Stromal cell of bone marrow (primary cell): ENCODE measurements around the gene DOP1B.
"Not testable (repeated sequence)": the region's sequence is repeated elsewhere in the genome, so short reads cannot be mapped to it uniquely, and the experiment has no call there.

Experiments
- DNase-seq: peaks from one replicate; pipeline ENCODE4 v3.0.0-alpha.2; 2012; ENCODE audit warnings: low read depth

The DOP1B gene

DNA sequence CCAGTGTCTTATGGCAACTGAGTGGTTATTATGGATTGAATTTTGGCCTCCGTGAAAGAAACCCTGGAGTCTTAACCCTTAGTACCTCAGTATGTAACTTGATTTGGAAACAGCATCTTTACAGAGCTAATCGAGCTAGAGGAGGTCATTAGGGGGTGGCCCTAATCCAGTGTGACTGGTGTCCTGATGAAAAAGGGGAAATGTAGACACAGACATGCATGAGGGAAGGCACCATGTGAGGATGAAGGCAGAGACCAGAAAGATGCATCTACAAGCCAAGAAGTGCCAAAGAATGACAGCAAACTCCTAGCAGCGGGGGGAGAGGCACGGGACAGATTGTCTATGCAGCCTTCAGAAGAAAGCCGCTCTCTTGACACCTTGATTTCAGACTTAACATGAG is 14.7 kb downstream of the DOP1B start:
- no peak for DNase-seq

DNA sequence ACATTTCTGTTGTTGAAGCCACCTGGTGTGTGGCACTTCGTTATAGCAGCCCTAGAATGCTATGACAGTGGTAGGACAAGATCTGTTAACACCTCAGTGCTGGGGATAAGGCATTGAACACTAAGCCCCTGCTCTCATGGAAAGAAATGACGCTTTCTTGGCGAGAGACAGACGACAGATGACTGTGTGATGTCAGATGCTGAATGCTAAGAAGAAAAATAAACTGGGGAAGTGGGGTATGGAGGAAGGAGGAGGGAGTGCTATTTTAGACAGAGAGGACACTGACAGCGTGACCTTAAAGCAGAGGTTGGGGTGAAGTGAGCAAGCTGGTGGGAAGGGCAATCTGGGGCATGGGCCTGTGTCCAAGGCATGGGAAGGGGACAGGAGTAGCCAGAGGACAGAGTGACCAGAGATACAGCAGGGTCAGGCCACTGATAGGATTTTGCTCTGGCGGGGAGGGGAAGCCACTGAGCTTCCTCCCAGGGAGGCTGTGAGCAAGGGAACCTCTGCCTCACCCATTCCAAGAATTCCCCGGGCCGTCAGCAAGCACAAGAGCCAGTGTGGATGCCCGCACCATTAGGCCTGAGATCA is 15.2 kb downstream of the DOP1B start:
- DNase-seq: no peak

DNA sequence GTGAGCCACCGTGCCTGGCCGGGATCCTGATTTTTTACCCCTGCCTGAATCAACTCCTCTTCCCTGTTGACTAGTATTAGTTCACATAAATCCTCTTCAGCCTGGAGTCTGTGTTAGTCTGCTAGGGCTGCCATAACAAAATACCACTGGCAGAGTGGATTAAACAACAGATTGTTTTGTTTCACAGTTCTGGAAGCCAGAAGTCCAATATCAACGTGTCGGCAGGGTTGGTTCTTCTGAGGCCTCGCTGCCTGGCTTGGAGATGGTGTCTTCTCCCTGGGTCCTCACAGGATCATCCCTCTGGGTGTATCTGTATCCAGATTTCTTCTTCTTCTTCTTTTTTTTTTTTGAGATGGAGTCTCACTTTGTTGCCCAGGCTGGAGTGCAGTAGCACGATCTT is 18.2 kb downstream of the DOP1B start:
- no peak for DNase-seq

DNA sequence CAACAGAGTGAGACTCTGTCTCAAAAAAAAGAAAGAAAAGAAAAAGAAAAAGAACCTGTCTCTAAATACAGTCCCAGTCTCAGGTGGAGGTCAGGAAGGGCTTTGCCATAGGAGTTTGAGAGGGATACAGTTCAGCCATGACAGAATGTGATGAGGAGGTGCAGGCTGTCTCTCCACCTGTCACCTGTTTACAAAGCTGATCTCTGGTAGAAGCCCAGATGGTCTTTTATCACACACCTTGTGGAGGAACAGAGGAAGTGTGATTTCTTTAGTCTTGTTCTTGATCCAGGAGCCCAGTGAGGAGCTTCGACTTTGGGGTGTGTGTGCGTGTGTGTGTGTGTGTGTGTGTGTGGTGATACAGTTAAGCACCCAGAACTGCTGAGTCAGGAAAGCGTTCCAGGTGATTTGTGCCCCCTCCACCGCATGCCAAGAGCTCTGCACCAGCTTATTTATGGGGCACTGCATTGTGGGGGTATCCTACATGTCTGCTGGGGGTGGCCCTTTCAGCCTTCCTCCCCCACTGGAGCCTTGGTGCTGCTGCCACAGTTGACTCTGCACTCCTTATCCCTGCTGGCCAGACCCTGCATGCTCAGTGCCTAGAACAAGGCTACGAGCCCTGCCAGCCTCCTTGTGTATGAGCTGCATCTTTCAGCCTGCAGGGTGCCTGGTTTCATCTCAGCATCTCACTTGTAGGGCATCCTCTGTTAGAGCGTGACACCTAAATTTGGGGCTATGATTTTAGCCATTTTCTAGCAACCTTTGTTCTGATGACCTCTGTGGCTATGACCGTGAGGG is 19.3 kb downstream of the DOP1B start:
- no peak for DNase-seq

DNA sequence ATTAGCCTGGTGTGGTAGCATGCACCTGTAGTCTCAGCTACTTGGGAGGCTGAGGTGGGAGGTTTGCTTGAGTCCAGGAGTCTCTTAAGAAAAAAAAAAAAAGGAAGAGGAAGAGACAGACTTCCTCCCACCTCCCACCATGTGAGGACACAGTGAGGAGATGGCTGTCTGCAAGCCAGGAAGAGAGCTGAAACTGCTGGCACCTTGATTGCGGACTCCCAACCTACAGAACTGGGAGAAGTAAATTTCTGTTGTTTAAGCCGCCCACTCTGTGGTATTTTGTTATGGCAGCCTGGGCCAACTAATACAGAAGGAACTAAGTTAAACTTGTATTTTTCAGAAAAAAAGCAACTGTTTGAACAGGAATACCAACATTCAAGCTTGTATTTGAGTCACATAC is 21.7 kb downstream of the DOP1B start:
- DNase-seq: no peak

DNA sequence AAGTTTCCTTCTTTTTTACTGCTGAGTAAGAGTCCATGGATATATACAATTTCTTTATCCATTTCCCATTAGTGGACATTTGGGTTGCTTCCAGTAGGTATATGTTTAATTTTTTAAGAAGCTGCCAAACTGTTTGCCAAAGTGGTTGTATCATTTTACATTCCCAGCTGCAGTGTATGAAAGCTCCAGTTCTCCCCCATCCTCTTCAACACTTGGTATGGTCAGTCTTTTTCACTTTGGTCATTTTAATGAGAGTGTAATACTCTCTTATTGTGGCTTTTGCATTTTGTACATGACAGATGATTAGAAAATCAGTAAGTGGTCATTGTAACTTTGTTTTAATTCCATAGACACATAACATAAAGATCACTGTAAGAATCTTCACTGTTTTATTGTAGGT is 22.5 kb downstream of the DOP1B start:
- DNase-seq: no peak

DNA sequence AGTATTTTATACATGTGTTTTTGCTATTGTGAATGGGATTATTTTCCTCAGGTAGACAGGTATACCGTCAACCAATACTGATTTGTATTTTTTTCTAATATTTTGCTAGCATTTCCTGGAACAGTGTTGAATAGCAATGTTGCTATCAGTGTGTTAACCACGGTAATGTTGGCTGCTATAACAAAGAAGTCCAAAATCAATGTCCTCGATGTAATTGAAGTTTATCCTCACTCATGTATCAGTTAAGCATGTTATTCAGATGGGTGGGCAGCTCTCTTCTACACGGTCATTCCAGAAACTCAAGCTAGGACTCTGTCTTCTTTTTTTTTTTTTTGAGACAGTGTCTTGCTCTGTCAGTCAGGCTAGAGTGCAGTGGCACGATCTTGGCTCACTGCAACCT is 24.3 kb downstream of the DOP1B start:
- no peak for DNase-seq

DNA sequence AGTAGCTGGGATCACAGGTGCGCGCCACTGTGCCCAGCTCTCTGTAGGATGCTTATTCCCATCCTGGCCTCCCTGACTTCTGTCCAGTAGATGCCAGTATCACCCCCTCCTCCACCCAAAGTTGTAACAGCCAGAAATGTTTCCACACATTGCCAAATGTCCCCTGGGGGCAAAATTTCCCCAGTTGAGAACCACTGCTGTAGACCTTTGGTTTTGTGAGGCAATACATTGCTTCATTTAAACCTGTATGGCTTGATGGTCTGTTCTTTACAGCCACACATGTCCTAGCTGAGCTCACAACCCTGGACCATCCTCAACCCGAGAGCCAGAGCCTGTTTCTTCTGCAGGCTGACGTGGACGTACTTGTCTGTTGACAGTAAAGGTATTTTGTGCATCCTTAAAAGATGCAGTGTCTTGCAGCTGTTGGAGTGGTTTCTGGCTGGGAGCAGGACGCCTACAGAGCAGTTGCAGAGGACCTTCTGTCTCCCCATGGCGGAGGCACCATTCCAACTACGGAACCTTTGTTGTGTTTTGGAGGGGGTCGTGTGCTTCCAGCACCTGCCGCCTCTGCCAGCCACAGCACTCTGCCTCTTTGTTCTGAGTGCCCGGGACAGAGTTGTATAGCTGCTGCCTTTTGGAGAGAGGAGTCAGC is 26.6 kb downstream of the DOP1B start:
- no peak for DNase-seq

DNA sequence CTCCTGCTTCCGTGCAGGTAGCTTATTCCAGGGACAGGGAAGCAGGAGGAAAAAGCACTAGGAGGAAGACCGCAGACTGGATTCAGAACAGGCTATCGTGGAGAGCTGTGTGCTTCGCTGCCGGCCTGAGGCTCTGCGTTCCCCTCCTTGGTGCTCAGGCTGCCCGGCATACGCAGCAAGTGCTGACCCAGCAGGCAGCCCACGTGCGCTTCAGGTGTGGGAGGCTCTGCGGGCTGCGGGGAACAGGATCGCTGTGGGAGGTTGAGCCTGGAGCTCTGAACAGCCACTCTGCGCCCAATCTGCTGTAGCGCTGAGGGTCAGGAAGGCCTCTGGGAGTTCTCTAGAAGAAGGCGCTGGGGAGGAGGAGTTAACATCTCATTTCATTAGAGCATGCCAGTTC is 27.9 kb downstream of the DOP1B start:
- DNase-seq: no peak

DNA sequence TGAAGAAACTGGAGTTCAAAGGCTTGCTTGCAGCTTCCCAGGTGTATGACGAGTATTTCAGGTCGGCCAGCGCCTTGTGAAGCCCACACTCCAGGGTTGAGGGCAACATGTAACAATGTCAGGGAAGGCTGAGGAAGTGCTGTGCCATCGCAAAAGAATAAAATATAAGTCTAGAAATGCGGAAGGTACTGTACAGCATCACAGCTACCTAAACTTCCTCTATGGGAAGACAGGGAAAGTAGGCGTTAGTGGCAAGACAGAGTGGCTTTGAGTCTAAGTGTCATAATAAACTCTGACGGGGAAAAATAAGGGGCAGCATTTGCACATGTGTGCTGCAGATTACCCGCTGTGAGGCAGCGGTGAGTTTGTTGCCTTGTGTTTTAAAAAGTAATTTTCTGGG is 28.9 kb downstream of the DOP1B start:
- no peak for DNase-seq

DNA sequence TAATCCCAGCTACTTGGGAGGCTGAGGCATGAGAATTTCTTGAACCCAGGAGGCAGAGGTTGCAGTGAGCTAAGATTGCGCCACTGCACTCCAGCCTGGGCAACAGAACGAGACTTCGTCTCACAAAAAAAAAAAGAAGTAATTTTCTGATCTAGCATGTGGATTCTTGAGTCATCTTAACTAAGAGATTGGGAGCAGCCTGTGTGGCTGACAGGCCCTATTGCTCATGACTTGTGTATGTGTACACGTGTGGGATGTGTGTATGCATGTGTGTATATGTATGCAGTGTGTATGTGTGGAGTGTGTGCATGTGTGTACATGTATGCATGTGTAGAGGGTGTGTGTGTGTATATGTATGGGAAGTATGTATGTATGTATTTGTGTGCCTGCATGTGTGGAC is 29.5 kb downstream of the DOP1B start:
- no peak for DNase-seq

DNA sequence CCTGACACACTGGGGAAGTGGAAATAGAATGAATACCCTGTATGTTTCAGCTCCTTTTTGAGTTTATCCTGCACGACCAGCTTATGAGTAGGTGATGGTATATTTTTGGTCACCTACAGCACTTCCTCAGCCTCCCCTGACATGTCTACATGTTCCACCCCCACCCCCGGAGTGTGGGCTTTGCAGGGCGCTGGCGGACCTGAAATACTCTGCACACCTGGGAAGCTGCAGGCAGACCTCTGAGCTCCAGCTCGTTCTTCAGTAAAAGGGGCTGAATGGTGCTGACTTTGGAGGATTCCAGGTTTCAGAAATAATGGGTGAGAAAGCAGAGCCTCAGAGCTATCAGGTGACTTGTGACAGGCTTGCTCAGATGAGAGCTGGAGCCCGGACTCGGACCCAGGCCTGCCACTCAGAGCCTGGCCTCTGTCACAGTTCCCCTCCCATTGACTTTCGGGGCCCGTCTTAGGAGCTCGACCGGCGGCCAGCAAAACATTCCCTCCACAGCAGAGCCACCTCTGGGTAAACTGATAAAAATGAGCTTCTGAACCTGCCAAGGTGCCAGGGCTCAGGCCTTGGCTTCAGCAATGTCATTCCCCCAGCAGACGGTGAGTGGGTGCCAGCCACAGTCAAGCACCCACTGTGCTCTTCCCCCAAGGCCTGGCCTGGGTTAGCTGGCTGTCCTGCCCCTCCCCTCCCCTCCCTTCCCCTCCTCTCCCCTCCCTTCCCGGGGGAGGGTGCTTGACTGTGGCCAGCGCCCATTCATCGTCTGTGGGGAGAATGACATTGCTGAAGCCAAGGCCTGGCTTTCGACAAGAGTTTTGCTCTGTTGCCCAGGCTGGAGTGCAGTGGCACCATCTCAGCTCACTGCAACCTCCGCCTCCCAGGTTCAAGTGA is 30.1 kb downstream of the DOP1B start:
- no peak for DNase-seq

DNA sequence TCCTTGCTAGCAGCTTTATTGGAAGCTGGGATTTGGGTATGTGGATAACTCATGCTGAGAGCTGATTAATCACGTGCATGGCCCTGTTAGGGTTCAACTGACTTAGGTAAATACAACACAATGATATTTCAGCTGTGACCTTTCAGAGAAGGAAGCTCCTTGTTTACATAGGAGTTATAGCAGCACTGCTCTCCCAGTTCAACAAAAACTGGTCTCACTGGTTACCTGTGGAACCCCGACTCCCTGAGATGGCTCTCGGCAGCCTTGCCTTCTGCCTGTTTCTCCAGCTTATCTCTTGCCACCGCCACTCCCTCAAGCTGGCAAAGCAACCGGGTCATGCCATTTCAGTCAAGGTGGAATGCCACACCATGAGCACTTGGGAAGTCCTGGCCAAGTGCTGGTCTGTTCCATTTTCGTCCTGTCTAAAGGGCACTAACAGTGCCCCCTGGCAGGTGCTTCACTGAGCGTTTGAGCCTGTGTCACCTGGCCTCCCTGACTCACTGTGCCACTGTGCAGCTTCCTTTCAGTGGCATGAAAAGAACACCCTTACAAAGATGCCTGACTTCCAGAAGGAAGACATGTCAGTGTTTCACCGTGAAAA is 31.6 kb downstream of the DOP1B start:
- no peak for DNase-seq

DNA sequence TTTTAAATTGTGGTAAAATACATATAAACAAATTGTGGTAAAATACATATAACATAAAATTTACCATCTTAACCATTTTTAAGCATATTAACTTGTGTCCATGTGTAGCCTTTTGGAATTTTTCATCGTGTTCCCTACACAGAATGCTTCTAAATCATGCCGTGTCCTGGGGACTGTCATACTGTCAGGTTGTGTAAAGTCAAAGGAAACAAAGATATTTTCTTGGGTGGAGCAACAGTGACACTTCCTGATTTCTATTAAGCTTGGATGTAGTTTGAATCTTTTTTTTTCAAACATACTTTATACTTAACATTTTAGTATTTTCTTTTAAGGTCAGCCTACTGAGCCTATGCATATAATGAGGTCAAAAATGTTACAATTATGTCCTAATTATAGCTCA is 32.3 kb downstream of the DOP1B start:
- DNase-seq: no peak

DNA sequence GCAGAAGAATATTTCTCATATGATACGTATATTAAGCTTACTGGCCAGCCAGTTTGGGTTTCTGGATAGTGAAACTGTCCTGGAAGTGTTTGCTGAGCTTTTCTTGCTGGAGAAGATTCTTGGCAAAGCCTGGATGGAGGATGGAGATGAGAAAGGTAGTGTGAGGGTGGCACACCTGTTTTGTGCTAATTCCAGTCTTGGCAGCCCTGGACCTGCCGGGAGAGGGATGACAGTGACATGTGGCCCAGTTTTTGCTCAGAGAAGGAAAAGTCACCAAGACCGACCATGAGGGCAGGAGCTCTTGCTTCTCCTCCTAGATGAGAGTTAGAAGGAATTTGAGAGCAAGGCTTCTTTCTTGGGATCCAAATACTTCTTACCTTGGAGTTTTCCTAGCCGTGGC is 34.1 kb downstream of the DOP1B start:
- no peak for DNase-seq

DNA sequence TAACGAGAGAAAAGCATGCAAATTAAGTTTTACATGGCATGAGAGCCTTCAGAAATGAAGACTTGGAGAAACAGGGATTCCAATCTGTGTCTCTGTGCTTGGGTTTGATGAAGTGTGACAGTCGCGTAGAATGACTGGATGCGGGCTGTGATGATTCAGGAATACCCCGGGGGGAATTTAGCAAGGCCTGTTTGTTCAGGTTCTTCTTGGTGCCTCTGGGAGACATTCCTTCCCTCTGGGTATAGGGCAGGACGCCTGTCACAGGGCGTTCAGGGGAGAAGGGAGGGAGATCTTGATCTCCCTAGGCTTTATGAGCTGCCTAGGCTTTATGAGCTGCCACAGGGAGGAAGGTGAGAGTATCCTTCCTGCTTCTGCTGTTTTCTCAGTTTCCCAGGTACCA is 36.6 kb downstream of the DOP1B start:
- DNase-seq: no peak

DNA sequence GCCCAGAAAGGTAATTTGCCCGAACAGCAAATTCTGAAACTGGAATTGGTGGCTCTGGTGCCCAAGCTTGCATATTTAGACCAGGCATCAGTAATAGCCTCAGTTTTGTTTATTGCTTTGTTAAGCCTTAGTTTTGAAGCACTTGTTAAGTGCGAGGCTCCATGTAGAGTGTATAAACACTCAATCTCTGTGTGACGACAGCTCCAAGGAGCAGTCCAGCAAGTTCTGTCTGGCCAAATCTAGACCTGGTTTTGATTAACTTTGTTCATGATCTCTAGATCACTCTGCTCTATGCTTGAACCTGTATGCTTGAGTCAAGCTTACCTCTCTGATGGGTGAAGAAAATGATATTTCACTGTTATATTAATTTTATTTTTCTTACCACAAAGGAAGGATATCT is 37.4 kb downstream of the DOP1B start:
- DNase-seq: no peak

DNA sequence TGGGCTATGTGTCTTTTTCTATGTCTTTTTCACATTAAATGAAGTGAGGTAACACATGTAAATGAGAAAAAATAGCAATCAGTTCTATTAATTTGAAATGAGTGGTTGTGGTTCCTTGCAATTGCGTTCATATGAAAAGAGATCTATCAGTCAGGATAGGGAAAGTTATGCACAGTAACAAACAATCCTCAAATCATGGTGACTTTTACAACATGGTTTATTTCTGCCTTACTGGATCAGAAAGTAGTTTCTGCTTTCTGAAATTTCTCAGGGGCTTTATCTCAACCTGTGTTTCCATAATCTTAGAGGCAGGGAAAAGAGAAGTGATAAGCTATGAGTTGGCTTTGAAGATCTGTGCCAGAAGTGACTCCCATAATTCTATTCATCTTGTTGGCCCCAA is 39.0 kb downstream of the DOP1B start:
- DNase-seq: no peak

DNA sequence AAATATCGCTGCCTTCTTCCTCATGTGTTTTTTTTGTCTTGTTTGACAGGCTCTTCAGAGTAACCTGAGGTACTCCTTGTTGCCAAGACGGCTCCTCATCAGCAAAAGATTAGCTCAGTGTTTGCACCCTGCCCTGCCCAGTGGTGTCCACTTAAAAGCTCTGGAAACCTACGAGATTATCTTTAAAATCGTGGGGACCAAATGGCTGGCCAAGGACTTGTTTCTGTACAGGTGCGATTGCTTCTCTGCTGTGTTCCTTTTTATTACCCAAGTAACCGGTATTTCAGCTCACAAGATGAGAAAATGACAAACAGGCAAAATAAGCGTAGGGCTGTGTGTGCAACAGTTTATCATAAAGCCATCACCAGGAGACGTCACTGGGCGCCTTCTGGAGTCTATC is 42.4 kb downstream of the DOP1B start:
- no peak for DNase-seq

DNA sequence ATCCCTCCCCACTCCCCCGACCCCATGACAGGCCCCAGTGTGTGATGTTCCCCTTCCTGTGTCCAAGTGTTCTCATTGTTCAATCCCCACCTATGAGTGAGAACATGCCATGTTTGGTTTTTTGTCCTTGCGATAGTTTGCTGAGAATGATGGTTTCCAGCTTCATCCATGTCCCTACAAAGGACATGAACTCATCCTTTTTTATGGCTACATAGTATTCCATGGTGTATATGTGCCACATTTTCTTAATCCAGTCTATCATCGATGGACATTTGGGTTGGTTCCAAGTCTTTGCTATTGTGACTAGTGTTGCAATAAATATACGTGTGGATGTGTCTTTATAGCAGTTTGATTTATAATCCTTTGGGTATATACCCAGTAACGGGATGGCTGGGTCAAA is 43.0 kb downstream of the DOP1B start:
- not testable (repeated sequence) for DNase-seq

DNA sequence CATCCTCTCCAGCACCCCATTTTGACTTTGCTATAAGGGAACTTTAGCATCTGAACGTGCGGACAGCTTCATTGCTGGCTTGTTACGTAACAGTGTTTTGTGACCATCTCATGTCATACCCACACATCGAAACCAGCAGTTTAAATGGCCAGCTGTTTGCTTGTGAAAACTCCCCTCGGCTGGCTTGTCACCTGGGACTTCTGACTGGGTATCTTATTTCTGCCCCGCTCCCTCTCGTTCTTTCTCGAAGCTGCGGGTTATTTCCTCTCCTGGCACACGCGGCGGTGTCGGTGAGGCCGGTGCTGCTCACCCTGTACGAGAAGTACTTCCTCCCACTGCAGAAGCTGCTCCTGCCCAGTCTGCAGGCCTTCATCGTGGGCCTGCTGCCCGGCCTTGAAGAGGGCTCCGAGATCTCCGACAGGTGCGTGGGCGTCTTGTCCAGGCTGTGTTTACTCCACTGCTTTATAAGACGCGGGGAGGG is 43.5 kb downstream of the DOP1B start:
- DNase-seq: no peak
